HCT116 (cell line): ENCODE data around the gene FAM76B.

Source experiments
- EZH2 ChIP-seq: fragments of 200-600 bp; sonication (generic); IDR thresholded peaks from 2 replicates; pipeline ENCODE4 v1.6.1; 2017; ENCODE audit warnings: antibody characterized with exemption, mixed run types
- POLR2A ChIP-seq: IDR thresholded peaks from 2 replicates; pipeline ENCODE4 v1.7.0; 2011; ENCODE audit warnings: borderline replicate concordance; ENCODE audit not compliant: insufficient read depth, insufficient read length; ENCODE audit errors: extremely low read depth
- POLR2AphosphoS5 ChIP-seq: IDR thresholded peaks from 2 replicates; pipeline ENCODE4 v1.6.1; 2011; ENCODE audit warnings: mild to moderate bottlenecking, low read depth, low read length, moderate library complexity
- TF ChIP-seq, protein P1 (sequence below), 3 experiments: fragments of 200-600 bp in 1 of 3; sonication (generic) in 1 of 3; IDR thresholded peaks in 2 of 3; conservative IDR thresholded peaks in 1 of 3; 2 replicates each; pipeline ENCODE4 v1.5.1; 2012 to 2017; ENCODE audit warnings: low read depth in 2 of 3, low read length in 2 of 3, antibody characterized with exemption in 1 of 3, borderline replicate concordance in 1 of 3, control low read depth in 1 of 3, mild to moderate bottlenecking in 1 of 3, mixed read lengths in 1 of 3, mixed run types in 1 of 3, moderate library complexity in 1 of 3; ENCODE audit not compliant: insufficient read depth in 1 of 3

DNA sequence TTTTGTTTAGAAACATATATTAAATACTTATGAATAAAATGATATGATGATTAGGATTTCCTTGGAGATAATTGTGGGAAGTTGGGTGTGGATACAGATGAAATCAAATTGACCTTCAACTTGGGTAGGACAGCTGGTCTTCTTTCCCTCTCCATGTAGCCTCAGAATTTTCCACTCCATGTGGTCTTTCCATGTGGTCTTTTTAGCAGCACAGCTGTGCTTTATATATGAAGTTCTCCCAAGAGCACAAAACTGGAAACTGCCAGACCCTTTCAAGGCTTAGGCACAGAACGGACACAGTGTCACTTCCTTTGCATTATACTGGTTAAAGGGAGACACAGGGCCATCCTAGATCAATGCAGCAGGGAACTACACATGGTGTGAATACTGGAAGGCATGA, 28.6 kb downstream of the FAM76B start:
- TF ChIP-seq POLR2AphosphoS5 (no peak), POLR2A (no peak), EZH2 (no peak)
- TF ChIP-seq, protein P1, sequence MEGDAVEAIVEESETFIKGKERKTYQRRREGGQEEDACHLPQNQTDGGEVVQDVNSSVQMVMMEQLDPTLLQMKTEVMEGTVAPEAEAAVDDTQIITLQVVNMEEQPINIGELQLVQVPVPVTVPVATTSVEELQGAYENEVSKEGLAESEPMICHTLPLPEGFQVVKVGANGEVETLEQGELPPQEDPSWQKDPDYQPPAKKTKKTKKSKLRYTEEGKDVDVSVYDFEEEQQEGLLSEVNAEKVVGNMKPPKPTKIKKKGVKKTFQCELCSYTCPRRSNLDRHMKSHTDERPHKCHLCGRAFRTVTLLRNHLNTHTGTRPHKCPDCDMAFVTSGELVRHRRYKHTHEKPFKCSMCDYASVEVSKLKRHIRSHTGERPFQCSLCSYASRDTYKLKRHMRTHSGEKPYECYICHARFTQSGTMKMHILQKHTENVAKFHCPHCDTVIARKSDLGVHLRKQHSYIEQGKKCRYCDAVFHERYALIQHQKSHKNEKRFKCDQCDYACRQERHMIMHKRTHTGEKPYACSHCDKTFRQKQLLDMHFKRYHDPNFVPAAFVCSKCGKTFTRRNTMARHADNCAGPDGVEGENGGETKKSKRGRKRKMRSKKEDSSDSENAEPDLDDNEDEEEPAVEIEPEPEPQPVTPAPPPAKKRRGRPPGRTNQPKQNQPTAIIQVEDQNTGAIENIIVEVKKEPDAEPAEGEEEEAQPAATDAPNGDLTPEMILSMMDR (IDR thresholded peaks at IDR 0.05 in 2 of 3, conservative IDR thresholded peaks at IDR 0.05 in 1 of 3; ENCODE audit: borderline replicate concordance in 1 of 3, insufficient read depth in 1 of 3, low read depth in 2 of 3, low read length in 2 of 3) = no peak
